GM12878 (cell line): ENCODE data around the gene SNRPA. TPM values are rescaled to one million over a fixed set of nuclear protein-coding genes. Genes with fewer than 3 reads are reported as not detected.

Experiments used
- DPF2 ChIP-seq: fragments of 450-650 bp; IDR thresholded peaks from 2 replicates; pipeline ENCODE4 v1.6.1; 2017; ENCODE audit warnings: mild to moderate bottlenecking
- E2F4 ChIP-seq: IDR thresholded peaks from 2 replicates; pipeline ENCODE4 v1.6.1; 2012; ENCODE audit warnings: low read depth, low read length, improper control_type of control experiment
- JUNB ChIP-seq: IDR thresholded peaks from 2 replicates; pipeline ENCODE4 v1.6.1; 2016; ENCODE audit warnings: antibody characterized with exemption, mild to moderate bottlenecking
- PAX8 ChIP-seq: fragments of 450-650 bp; IDR thresholded peaks from 2 replicates; pipeline ENCODE4 v1.6.1; 2017; ENCODE audit warnings: mild to moderate bottlenecking, moderate library complexity
- RELA ChIP-seq: fragments of 450-650 bp; IDR thresholded peaks from 2 replicates; pipeline ENCODE4 v1.8.0; 2014; ENCODE audit warnings: borderline replicate concordance; ENCODE audit not compliant: partially characterized antibody
- SKIL ChIP-seq: fragments of 450-650 bp; IDR thresholded peaks from 2 replicates; pipeline ENCODE4 v1.6.1; 2017; ENCODE audit warnings: mild to moderate bottlenecking, low read depth, inconsistent platforms; ENCODE audit not compliant: poor library complexity, severe bottlenecking
- ZBTB11 ChIP-seq: fragments of 450-650 bp; formaldehyde crosslinking; IDR thresholded peaks from 2 replicates; pipeline ENCODE4 v1.5.0; 2022; ENCODE audit warnings: mild to moderate bottlenecking, missing genetic modification characterization
- ZNF622 ChIP-seq: fragments of 450-650 bp; IDR thresholded peaks from 2 replicates; pipeline ENCODE4 v1.6.1; 2017; ENCODE audit warnings: mild to moderate bottlenecking, inconsistent platforms
- polyA plus RNA-seq, 11 experiments: library from polyadenylated mRNA; depleted of rRNA in 4 of 11; unstranded in 6 of 11; stranded (reverse) in 5 of 11; fragments of >200 nt; fragmentation: Nextera tagmentation in 4 of 11; fragmentation: Illumina TruSeq in 1 of 11; extraction: Ambion mirVana in 4 of 11; extraction: Trizol in 1 of 11; gene quantifications; 1 replicate in 1 of 11; 2 replicates in 10 of 11; pipeline versions ENCODE4 v1.2.1 to v1.2.3, GENCODE V29; 2011 to 2016; ENCODE audit warnings: inconsistent platforms in 2 of 11, missing spikeins in 2 of 11, low read depth in 1 of 11
- total RNA-seq, 4 experiments: library from RNA; depleted of rRNA in 3 of 4; stranded (reverse); fragments of >200 nt in 3 of 4; fragmentation: Illumina TruSeq in 1 of 4; extraction: Trizol in 1 of 4; gene quantifications; 2 replicates each; pipeline versions ENCODE4 v1.2.1 to v1.2.3, GENCODE V29; 2013 to 2021

SNRPA gene
- total and polyA plus RNA-seq, 10 of the 15 experiments (the other 5 are each of a cell fraction or from before 2014, with no cell fraction given) = 14.8 to 299 (median 202) TPM

GRCh38 chr19:40763526-40763925, 12.5 kb downstream of the SNRPA start (continued):
- no peak for TF ChIP-seq SKIL
- no peak for TF ChIP-seq JUNB
- TF ChIP-seq PAX8 = no peak
- TF ChIP-seq RELA = no peak
- no peak for TF ChIP-seq E2F4
- TF ChIP-seq DPF2 = no peak
- TF ChIP-seq ZBTB11 (CRISPR knock-in tag) = no peak
- TF ChIP-seq ZNF622 = no peak
